Frontal cortex (tissue), 4 donors: ENCODE results near the gene MN1. TPM values are rescaled to one million over a fixed set of nuclear protein-coding genes. Genes with fewer than 3 reads are reported as not detected.

Experiments used
- DNase-seq, 2 donors: peaks; one replicate each; pipeline ENCODE4 v3.0.0; 2012; ENCODE audit warnings: low spot score in 2 of 2
- FAIRE-seq: peaks from 2 replicates; lab custom pipeline; 2012; peaks lifted over from hg19 to GRCh38; lab: Jason Lieb, UNC
- total RNA-seq: library from RNA; depleted of rRNA; stranded (reverse); fragments of >200 nt; gene quantifications from one replicate; pipeline ENCODE4 v1.2.3, GENCODE V29; 2014
- donor health status: control.
- donor health status: control.
- donor health status: control.

The MN1 gene
- total RNA-seq, 1 donor from 2014 or later, result 26.5 TPM

GRCh38 chr22:27769012-27769411, 32.5 kb downstream of the MN1 start:
- FAIRE-seq, result no peak
- no peak for DNase-seq

DNA sequence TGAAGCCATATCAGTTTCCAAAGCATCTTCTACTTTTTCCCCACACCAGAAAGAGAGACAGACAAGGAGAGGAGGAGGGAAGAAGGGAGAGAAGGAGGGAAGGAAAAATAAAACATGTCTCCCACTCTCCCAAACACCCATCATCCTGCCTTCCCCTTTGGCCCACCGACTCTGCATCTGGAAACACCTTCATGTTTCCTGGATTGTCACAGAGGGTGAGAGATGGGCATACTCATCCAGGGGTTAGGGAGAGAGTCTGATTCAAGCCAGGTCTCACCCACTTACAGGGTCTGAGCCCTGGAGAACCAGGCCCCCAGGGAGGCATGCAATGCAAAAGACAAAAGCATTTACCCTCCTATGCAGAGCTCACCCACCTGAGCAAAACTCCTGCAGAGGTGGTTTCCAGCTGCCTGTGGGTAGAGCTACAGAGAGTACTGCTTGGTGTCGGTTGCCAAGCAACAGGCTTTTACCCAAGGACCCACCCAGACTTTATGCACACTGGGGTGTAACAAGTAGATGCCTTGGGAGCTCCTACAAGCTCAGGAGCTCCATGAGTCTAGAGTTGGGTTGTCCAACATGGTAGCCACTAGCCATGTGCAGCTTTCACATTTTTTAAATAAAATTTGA, 33.4 kb downstream of the MN1 start:
- FAIRE-seq (no peak), DNase-seq (no peak)

DNA sequence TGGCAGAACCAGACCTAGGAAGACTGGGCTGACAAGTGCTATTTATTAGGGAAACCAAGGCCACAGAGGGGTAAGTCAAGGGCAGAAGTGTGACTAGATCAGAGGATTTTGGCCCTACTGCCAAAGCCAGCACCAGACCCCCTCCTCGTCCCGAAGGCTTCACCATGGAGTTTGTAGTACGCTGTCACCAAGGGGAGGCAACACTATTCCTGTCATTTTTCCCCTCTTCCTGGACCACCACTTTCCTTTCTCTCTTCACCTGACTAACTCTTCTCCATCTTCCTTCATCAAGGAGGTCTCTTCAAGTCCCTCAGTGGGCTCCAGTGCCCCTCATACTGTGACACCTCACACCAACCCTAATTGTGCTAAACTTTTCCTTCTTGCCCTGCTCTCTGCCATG, 34.9 kb downstream of the MN1 start:
- no peak for FAIRE-seq
- DNase-seq, result no peak

GRCh38 chr22:27765706-27766291, 35.8 kb downstream of the MN1 start:
- DNase-seq (no peak), FAIRE-seq (no peak)

DNA sequence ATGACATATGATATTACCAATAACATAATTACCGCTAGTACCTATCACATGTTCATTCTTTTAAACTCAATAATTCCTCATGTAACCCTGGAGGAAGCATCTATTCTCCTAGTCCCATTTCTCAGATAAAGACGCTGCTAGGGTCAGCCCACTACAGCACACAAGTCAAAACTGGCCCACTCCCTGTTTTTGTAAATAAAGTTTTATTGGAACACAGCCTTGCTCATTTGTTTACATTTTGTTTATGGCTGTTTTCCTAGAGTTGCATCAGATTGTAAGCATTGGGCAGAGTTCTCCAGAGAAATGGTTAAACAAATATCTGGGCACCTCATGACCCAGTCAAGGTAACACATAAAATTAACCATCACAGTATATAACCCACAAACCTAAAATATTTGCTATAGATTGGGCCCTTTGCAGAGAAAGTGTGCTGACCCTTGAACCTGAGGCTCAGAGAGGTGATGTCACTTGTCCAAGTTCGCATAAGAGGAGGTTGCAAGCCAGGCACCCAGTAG, 36.8 kb downstream of the MN1 start:
- DNase-seq (no peak), FAIRE-seq (no peak)

DNA sequence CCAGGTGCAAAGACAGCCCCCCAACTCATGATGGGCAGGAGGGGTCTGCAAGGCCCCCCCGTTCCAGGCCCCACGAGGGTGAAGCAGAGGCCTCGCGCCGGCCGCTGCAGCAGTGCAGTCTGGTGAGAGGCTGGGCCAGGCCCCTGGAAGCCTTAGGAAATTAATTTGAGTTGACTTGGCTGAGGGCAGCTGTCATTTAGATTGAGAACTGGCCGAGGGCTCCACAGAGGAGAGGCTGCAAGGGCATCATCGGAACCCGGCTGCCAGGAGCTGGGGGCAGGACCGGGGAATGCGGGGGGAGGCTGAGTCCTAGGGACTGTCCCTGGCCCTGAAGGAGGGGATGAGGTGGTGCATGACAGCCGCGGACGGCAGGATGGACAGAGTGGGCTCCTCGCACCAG, 39.9 kb downstream of the MN1 start:
- FAIRE-seq, result no peak
- no peak for DNase-seq

GRCh38 chr22:27761000-27761399, 40.6 kb downstream of the MN1 start:
- FAIRE-seq, result no peak

GRCh38 chr22:27760474-27760873, 41.1 kb downstream of the MN1 start:
- FAIRE-seq (no peak), DNase-seq (no peak)

More at GRCh38 chr22:27761000-27761399, 40.6 kb downstream of the MN1 start:
- DNase-seq, result no peak

GRCh38 chr22:27757928-27758525, 43.5 kb downstream of the MN1 start:
- no peak for FAIRE-seq
- no peak for DNase-seq

DNA sequence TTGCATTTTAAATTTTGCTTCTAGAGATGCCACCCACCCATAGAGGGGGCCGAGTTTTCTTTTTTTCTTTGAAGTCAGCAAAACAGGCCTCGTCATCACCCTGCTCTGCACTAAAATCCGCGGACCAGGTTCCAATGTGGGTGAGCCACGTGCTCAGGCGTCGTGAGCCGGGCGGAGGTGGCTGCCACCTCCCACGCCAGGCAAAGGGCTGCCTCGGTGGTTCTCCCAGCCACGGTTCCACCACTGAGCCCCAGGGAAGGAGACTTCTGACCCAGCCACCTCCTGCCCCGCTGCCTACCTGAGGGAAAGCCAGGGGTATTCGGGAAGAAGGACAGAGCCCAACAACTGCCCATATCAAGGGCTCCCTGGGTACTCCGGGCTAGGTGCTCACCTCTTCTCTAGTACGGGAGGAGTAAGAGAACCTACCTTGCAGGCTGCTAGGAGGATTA, 45.3 kb downstream of the MN1 start:
- DNase-seq, result no peak
- FAIRE-seq, result no peak

DNA sequence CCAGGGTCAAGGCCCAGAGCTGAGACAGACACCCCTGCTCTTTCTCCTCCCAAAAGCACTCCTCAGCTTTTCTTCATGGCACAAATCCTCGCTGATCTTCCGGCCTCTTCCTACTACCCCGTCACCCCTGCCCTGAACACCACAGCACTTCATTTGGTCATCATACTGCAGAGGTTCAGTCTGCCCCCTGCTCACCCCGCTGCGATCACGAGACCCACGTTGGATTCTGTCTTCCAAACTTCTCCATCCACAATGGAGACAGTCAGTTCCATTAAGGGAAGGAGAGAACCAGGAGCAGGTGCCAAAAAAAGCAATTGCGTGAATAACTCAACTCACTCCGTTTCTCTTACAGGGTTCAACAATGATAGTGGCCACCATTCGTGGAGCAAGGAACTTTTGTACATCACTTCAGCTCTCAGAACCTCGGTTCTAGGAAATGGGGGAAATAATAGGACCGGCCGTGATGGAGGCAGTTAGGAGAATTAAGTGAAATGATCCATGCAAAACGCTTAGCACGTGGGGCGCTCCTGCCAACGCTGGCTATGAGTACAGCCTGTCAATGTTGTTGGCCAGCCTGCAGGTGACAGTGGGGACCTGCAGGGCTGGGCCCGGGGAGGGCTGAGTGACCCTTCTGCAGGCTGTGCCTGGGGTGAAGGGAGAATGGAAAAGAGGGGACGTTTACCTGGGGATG, 45.9 kb downstream of the MN1 start:
- no peak for DNase-seq
- no peak for FAIRE-seq

GRCh38 chr22:27754888-27755480, 46.6 kb downstream of the MN1 start:
- FAIRE-seq (no peak), DNase-seq (no peak)

DNA sequence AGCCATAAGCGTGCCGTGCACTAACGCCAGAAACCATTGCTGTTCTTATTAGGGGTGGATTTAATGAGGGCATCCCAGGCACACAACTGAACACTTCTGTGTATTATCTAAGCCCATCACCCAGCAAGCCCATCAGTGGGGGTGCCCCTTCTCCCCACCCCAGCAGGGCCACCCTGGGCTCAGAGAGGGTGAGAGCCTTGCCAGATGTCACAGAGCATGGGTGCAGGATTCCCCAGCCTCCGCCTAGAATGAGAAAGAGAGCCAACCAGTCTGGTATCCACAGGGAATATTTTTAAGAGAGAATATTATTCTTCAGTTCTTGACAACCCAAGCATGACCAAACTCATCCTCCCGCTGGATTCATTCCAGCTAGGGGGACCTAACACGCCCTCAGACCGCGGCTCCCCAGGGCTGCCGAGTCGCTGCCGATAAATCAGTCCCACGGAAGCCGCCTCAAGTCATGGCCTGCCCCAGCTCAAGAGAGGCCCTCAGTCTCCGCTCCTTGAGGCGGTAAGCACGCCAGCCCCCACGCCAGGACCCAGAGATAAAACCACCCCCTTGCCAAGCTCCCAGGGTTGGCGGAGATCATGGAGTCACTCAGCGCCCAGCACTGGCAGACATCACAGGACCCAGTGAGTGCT, 47.2 kb downstream of the MN1 start:
- no peak for DNase-seq
- FAIRE-seq, result no peak

- DNase-seq (no peak), FAIRE-seq (no peak)
These were observed 48.8 kb downstream of the MN1 start for GRCh38 chr22:27752771-27753170.

GRCh38 chr22:27752141-27752540, 49.4 kb downstream of the MN1 start:
- no peak for FAIRE-seq

DNA sequence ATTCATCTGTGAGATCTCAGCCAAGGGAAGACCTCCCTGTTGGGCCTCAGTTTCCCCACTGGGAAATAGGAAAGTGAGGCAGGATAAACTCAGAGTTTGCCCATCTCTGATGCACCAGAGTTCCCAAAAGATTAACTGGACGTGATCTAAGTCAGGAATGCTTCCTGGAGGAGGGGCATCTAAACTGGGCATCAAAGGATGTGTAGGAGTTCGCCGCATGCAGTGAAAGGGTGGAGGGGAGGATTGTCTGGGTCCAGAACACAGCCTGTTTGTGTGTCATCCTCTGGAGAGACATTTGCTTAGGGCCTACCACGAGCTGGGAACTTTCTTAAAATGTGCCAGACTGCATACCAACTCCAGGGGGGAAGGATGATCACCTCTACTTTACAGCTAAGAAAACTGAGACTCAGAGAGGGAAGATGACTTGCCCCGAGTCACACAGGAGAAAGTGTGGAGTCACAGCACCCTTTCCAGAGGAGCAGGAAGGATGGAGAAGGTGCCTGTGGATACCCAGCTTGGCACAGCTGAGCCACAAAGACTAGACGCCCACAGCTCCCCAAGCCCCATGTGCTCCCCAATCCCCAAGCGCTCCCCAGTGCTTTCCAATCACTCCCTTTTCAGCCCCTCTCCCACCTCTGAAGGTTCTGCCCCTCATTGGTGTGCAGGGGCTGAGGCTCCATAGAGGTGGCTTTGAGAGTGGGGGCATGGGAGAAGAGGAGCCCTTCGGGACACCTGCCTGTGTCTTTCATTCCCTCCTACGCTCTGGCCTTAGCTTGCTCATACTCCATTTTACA, 50.1 kb downstream of the MN1 start:
- FAIRE-seq, result no peak
- no peak for DNase-seq

More at GRCh38 chr22:27752141-27752540, 49.4 kb downstream of the MN1 start:
- DNase-seq, result no peak

- FAIRE-seq (no peak), DNase-seq (no peak)
These were observed 50.8 kb downstream of the MN1 start for GRCh38 chr22:27750584-27751265.

DNA sequence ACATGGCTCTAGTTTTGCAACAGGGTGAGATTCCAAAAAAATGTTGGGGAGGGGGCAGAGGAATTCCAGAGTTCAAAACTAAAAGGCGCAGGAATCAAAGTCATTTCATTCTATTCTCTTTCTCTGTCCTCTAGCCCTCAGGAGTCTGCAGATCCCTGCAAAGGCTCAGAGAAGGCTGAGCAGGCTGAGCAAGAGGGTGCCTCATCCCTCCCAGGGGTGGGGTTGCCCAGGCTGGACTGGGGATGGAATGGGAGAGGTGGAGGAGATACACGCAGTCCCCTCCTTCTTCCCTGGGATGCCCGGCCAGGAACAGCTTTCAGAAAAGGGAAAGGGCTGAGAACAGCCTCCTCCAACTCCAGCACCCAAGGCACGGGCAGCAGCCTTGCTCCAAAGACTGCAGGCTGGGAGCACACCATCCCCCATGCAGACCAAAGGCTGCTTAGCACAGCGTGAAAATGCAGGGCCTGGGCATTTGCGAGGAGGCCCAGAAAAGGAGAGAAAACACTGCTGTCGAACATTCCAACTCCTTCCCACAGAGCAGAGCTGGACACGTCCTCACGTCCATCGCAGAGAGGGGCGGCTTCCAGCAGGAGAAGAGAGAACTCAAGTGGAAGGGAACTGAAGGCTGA, 51.8 kb downstream of the MN1 start:
- FAIRE-seq (no peak), DNase-seq (no peak)
